ENCODE measurements around the gene UBAP2.

DNA sequence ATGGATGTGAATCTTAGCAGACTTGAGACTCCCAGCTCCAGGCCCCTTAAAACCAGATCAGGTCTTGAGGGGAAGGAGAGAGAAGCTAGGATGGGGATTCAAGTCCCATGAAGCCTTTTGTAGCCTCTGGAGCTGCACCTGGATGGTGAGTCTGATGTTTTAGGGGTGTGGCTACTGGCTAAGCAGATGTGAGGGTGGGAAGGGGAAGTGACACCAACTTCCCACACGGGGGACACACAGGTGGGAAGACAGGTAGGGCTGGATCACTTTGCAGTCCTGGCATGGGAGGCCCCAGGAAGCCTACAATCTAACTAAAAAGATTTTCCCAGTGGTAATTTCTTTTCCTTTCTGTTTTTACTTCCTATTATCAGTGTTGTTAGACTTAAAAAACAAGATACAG, 38.7 kb upstream of the UBAP2 start:
- TF ChIP-seq CTCF (IDR thresholded peaks at IDR 0.05; ENCODE audit: low read length) (no peak), EZH2 (optimal IDR thresholded peaks at IDR 0.05; ENCODE audit: low read depth, low read length) (no peak)
